GM19397 (cell line): Measurements from ENCODE around the gene MRPL55.

Experiments
- ATAC-seq: cut with Tn5 transposase; IDR thresholded peaks from one replicate; pipeline ENCODE4 v1.9.1; 2021; ENCODE audit warnings: mild to moderate bottlenecking, moderate library complexity; ENCODE audit not compliant: unreplicated experiment

Gene MRPL55

DNA sequence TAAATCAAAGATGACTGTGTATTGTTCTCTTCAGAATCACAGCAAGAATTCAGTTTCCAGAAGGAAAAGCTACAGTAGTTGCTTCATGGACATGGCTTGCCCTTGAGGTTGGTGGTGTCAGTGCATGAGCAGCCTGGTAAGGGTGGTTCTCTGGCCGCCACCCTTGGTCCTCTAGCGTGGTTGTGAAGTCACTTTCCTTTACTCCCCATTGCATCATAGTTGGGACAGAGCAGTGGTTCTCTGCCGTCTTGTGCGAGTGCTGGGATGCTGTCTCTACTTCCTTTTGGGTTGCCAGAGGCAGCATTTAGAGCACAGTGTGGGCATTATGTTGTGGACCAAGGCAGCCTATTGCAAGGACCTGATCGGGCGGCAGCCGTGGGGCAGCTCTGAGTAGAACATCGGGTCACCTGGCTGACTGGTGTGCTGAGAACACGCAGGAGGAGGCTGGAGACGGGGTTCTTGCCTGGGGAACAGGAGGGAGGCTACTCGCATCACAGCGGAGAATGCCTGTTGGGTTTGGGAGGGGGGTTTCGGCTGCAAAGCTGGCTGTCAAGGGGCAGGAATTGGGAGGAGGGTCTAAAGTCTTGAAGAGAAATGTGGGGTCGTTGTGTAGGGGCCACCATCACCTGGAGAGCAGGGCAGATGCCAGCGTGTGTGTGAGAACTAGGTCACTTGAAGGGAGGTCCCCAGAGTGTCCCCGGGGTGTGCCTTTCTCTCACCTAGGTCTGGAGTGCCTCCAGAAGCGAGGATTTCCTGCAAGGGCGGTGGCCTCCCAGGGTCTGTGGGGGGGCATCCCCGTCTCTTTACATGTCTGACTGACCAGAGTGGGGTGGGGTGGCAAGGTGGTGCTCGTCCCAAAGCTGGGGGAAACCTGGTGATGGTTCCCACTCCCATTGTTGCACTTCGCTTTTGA, 20.3 kb downstream of the MRPL55 start:
- no peak for ATAC-seq

DNA sequence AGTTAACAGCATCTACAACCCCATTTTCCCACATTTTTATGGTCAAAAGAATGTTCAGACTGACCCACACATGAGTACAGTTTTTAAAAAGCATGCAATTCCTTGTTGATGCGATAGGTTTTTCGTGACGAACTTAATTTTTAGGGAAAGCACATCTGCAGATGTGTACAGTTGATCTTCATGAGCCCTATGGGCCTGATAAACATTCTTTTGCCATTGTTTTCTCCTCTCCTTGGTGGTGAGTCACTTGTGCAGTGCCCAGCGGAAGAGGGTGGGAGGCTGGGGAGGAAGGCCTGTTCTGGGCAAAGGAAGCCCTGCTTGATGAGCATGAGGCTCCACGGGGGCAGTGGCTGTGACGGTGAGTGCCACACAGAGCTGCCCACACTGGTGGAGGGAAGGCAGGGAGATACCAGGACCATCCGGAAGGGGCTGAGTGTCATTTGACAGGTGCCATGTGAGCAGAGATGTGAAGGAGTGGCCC, 21.3 kb downstream of the MRPL55 start:
- no peak for ATAC-seq

DNA sequence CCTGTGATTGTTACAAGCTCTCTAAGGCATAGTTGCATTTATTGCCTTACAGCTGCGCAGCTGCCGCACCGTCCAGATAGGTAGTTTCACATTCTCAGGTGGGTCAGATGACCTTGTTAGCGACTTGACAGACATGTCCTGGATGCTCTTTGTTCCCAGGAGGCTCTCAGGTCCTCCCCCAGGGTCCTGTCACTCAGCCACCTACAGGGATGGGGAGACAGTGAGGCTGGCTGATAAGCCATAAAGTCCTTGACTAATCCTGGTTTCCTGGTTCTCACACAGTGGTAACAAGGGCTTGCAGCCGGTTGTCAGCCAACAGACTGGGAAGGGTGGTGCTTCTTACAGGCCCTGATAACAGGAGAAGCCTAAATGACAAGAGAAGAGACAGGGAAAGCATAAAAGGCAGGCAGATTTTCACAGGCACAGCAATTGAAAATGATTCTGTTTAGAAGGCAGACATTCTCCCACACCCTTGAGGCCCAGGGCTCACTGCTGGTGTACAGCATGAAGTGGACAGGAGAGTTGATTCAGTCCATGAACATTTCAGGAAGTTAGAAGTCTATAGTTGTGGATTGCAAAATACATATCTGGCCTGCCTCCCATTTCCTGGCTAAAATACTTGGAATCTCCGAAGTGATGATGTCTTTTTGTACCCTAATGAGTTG, 23.7 kb downstream of the MRPL55 start:
- ATAC-seq: no peak

DNA sequence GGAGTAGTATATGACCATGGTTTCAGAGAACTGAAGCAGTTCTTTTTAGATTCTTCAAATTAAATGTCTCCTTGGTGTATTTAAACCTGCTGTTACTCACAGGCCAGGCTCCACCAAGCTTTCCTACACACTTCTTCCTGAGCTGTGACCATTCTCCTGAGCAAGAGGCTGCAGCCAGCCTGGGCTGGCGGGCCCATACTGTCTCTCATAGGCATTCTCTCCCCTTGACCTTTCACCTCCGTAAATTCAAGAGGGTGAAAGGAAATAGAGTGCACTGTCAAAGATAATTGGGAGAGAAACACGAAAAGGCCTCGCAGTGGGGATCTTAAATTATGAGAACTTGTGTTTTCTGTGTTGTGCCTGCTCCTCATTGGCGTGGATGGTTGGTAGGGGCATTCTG, 24.3 kb downstream of the MRPL55 start:
- ATAC-seq: no peak

DNA sequence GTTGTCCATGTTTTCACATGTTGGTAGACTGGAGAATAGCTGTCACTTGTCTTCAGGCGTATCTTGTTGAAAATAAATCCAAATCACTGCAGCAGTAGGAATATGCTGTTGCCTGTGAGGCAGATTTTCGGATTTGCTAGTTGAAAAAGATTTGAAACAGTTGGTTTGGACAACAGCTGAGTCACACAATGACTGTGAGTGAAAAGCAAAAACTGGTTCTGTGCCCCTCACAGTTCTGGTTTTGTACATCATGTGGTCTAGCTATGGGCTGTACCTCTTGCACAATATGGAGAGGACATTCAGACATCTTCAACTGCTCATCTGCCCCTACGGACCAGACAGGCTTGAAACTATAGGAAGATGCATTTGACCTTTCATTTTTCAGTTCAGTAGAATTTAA, 24.8 kb downstream of the MRPL55 start:
- no peak for ATAC-seq

DNA sequence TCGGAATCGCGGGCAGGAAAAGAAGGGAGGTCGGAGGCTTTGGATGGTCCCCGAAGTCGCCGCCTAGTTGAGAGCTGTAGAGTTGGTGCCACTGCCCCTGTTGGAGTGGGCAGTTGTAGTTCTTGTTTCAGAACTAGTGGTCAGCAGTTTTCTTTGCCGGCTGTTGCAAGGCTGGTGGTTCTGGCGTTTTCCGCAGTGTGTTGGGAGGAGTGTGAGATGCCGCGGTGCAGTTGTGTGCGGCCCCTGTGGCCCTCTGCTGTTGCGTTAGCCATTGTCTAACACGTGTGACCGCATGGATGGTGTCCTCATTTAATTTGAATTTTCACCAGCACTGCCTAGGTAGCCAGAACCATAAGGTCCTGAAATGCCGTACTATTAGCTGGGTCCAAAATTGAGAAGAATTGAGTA, 25.2 kb downstream of the MRPL55 start:
- ATAC-seq: no peak

- ATAC-seq: peak; percentile 24
Observed at GRCh38 chr1:228082918-228083870, 25.9 kb downstream of the MRPL55 start.

DNA sequence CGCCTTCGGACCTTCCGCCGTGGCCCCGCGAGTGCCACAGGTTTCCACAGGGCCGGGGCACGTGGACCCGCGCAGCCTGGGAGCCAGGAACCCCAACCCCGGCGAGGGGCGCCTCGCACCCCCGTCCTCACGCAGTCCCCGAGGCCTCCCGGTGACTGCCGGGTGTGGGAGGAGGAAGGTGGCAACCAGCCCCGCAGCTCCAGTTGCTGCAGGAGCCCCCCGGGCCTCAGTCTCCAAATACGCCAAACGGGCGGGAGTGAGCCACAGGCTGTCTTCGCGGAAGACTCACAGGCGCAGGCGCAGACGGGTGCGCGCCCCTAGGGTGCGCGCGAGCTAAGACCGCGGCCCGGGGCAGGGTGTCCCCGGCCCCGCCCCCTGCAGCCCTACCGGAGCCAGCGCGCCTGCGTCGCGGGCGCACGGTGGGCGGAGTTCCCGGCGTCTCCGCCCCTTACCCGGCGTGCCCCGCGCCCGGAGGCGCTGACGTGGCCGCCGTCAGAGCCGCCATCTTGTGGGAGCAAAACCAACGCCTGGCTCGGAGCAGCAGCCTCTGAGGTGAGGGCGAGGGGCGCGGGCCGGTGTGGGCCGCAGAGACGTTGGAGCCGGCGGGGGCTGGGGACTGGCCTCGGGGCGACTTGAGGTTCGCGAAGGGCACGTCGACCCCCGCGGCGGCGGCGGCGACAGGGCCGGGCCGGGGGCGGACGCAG, 26.7 kb downstream of the MRPL55 start, which contains the start of gene ARF1:
Gene ARF1, plus strand, starts transcription at position 495 of the 704 bp plus-strand sequence. CDS start 14,407 bp downstream, outside the sequence.
- ATAC-seq: peak; percentile 79

DNA sequence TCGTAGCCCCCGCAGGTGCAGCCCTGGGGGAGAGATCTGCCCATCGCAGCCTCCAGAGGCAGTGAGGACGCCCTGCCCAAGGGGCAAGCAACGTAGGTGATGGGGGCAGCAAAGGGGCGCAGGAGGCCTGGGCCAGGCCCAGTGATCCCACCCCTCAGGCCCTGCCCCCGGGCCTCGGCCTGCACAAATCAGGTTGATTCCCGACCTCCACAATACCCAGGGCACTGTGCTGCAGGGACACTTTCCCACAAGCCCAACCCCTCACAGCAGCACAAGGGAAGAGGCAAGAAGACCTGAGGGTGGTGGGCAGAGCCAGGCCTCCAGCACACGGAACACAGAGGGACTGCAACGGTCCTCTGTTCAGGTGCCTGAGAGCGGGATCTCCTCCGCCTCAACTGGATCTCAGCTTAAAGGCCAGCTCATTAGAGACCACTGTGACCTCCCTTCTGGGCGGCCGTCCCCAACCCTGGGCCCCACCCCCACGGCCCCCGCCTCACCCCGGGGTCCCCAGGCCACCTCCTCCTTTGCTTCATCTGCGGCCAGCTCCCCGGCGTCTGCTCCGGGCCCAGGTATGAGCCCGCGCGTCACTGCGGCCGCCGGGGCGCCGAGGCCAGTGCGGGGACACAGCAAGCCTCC, 27.4 kb downstream of the MRPL55 start:
- ATAC-seq: peak; percentile 7

DNA sequence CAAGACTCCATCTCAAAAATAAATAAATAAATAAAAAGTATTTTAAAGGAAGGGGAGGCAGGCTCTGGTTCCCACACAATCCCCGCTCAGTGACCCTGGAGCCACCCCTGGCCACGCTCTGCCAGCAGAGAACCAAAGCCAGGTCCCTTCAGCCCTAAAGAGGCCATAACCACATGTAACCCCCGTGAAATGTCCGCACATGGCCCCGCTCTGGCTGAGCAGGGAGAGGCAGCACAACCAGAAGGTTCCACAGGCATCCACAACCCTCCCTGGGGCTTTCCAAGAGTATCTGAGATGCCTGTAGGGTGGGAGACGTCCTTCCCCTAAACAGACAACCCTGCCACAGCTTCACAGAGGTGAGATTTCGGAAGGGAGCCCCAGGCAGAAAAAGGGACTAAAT, 28.0 kb downstream of the MRPL55 start:
- no peak for ATAC-seq

GRCh38 chr1:228079601-228080263, 29.4 kb downstream of the MRPL55 start:
- ATAC-seq: no peak

DNA sequence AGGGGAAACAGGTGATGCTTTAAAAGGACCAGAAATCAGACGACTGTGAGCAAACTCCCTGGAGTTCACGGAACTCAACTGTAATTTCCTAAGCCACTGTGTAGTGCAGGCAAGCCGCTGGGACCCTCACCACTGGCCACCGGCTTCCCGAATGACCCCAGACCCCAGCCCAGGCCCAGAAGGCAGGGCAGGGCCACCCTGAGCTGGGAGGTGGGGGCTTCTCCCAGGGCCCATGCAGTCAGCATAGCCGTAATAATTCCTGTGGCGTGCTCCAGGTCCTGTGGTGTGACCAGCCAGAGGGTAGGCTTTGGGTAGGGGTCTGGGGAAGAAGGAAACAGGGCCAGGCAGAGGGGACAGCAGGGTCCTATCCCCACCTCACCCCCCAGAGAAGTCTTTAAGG, 30.1 kb downstream of the MRPL55 start:
- no peak for ATAC-seq

DNA sequence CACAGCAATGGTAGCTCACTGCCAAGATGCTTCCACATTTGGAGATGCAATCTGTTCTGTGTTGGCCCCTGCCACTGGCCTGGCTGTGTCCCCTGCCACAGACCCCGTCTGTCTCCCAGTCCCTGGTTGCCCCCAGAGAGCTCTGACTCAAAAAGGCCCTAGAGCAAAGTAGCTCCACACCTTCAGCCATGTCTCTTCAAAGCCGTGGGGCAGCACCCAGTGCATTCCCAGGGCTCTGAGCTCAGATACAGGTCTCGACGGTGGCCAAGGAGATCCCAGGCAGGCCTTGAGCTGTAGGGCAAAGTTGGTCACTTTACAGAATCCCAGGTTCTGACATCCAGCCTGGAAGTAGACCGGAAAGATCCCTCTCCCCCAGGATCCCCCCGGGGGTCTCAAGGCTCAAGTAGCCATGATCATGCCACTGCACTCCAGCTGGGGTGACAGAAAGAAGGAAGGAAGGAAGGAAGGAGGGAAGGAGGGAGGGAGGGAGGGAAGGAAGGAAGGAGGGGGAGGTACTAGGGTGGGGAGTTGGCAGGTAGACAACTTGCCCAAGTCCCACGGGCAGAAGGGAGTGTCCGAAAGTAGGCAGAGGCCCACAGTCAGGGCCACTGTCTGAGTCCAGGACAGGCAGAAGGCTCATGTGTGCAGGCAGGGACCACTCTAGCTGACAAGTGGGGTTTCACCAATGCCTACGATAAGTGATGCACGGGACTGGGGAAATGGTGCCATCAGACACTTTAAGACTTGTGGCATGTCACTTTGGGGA, 31.4 kb downstream of the MRPL55 start:
- ATAC-seq: no peak

DNA sequence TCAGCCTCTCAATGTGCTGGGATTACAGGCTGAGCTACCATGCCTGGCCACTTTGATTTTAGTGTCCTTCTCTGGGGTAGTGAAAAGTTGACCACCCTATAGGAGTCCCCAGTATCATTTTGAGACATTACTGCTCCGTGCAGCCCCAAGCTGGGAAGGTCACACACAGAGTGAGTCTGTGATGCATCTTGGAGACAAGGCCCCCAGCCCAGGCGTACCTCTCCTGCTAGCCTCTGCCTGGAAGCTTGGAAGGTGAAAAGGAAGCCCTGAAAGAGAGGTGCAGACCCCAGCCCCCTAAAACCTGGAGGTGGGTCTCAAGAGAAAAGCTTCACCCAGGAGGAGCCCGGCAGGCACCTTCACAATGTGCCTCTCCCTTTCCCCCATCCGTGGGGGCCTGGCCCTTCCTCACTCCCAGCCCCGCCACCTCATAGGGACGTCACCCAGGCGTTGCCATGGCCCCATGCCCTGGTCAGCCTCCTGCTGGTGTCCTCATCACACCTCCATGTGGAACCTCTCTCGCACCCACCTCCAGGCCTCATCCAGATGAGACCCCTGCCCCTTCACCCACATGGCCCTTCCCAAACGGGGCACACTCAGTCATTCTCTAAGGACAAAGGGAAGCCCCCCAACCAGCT, 32.2 kb downstream of the MRPL55 start:
- no peak for ATAC-seq

- ATAC-seq: no peak
Observed at GRCh38 chr1:228075801-228076271, 33.3 kb downstream of the MRPL55 start.

DNA sequence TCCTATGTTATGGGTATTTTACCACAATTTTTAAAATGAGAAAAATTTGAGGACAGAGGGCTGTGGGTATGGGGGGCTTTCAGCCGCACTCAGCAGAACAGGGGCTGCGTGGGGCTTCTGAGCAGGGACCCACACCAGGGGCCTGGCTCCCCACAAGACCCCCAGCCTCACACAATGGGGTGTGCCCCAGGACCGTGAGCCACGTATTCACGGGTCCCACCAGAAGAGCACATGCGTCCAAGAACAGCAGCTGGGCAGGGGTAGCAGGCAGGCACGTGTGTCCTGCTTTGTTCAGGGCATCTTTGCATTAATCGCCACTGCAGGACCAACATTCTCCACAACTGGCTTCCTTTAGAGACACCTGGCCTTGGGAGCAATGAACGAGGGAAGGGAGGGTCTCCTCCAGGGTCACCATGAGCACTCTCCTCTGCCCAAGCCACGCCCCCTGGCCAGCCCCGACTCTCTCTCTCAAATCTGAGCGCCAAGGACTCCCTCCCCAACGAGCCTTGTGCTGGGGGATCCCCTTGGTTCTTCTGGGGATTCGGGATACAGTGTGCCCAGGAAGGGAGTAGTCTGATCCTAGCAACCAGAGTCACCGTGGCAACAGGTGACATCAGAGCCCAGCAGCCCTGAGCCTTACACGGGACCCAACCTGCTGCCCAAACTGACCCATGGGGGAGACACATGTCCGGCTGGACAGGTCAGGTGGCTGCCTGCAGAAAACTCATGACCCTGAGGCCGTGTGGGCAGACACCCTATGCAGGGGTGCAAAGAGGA, 34.0 kb downstream of the MRPL55 start:
- ATAC-seq: no peak
